ENCODE measurements around the gene CR1.

The CR1 gene

DNA sequence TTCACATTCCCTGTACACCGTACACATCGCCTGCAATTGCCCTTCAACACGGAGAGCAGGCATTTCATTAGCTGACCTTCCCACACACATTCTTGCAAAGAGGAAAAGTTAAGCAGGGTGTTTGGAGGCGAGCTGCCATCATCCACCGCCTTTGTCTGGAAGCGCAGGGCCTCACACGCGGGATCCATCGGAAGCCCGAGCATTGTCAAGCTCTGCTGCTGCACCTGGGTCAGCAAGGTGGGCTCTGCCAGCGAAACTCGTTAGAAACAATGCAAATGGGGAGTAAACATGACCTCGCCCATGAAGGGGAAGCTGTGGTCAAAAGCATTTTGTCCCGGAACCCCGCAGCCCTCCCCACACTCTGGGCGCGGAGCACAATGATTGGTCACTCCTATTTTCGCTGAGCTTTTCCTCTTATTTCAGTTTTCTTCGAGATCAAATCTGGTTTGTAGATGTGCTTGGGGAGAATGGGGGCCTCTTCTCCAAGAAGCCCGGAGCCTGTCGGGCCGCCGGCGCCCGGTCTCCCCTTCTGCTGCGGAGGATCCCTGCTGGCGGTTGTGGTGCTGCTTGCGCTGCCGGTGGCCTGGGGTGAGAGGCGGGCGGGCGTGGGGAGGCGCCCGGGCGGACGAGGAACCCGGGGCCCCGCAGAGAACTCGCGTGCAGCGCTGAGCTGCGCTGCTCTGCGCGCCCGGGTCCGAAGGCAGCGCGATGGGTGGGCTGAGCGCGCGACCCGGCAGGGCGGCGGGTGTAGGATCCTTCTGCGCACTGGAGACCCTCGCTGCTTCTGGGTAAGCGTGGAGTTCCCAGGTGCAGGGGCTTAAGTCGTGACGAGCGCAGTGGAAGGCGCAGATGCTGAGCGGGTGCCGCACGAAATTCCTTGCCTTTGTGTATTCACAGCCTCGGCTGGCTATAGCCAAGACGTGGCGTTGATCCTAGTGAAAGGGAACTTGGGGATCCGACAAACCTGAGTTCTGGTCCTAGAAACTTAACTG is at the start of gene CR1:
CR1 (plus strand) TSS at position 357 of the 992 bp plus-strand sequence; CDS start at position 468, 111 bp downstream.
- DNase-seq, result peak; percentile 33

GRCh38 chr1:207453710-207454045 is 42.3 kb upstream of the CR1 start:
- DNase-seq, result no peak

- no peak for DNase-seq
Measured at GRCh38 chr1:207454046-207454964, 41.7 kb upstream of the CR1 start, which contains the start of gene CR2. CR2 (plus strand) TSS chr1:207454328; CDS start chr1:207454419, 91 bp downstream.

DNA sequence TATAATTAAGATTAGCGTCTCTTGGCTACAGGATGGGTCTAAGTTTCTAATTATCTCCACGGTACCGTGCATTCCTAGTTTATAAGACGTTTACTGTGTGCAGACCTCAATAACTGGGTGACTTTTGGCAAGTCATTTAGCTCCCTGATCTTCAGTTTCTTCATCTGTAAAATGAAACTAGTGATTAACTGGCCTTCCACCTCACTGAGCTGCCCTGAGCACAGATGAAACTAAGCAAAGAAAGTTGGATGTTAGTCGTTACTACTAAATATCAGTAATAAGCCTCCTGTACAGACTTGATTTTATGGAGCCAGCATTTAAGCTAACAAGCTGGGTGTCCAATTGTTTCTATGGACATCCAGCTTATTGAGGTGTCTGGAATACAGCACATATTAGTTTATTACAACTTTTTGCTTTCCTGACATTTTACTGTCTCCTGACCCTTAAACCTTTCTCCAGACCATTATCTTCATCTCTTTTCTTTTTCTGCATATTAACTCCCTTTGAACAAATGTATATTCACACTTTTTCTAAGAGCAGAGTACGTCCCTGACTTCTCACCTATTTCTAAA is 40.7 kb upstream of the CR1 start:
- no peak for DNase-seq

DNA sequence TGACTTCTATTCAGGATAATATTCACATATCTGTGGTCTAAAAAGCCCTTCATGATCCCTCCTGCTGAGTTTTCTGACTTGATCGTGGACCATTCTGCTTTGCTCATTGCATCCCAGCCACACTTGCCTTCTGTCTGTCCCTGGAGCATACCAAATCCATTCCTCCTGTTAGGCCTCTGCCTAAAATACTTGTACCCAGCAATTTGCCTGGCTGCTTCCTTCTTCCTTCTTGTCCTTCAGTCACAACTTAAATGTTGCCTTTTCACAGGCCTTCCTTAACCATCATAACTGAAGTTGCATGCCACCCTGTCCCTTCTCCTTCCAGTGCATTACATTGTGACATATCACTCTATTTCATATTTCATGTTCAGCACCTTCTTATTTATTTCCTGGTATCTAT is 37.5 kb upstream of the CR1 start:
- no peak for DNase-seq

- DNase-seq, result no peak
Measured at GRCh38 chr1:207459008-207459407, 36.9 kb upstream of the CR1 start.

DNA sequence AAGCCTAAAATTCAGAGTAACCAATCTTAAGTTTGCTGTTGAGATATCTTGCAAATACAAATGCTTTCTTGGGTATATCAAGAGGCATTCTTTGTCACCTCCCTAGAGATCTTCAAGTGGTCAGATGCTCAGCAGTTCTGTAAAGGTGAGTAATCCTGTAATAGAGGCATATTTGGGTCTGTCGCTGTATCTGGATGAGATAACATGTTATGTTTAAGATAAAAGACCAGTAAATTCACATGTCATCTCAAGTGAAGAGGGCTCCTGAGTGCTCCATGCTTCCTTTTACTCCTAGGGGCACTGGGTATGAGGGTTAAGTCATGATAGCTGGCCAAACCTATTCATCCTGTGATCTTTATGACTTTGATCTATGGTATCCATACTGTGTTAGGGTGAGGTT is 34.3 kb upstream of the CR1 start:
- DNase-seq, result no peak

DNA sequence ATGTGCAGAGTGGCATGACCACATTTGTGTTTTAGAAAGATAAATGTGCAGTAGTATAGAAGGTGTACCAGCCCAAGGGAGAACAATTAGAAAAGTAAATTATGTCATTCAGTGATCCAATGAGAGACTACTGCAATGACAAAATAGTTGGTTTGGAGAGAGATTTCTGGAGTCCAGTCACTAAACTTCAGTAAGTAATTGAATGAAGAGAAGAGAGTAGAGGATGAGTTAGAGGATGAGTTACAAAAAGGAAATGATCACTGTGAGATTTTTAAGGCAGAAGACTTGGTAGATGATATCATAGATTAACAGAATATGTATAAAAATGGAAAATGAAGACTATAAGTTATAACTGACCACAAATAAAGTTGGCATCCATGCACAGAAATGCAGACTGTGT is 33.4 kb upstream of the CR1 start:
- no peak for DNase-seq

DNA sequence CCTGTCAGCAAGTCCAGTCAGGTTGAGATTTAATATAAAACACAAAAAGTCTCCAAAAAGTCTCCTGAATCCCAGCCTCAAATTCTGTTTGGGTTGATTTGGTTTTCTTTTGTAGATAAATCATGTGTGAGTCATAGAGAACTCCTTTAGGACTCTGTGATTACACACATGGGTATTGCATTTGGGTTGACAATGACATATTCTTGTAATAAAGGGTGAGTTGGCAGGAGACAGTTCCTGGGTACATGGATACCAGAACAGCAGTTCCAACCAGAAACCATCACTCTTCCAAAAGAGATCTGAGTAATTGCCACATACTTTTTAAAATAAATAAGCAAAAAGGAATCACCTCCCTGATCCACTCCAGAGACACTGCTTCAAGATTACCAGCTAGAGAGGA is 32.9 kb upstream of the CR1 start:
- no peak for DNase-seq

DNA sequence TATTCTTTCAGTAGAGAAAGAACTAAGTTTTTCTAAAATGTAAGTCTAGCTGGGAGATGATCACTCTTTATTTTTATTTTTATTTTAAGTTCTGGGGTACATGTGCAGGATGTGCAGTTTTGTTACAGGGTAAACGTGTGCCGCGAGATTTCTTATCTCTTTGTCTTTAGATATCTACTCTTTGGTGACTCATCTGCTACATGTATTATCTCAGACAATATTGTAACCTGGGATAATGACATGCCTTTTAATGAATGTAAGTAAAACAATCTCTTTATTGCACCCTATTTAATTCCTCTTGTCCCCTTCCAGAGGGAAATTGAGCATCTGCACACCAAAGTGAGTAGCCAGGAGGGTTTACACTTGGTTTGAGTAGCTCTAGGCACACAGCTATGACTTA is 32.4 kb upstream of the CR1 start:
- DNase-seq, result no peak

DNA sequence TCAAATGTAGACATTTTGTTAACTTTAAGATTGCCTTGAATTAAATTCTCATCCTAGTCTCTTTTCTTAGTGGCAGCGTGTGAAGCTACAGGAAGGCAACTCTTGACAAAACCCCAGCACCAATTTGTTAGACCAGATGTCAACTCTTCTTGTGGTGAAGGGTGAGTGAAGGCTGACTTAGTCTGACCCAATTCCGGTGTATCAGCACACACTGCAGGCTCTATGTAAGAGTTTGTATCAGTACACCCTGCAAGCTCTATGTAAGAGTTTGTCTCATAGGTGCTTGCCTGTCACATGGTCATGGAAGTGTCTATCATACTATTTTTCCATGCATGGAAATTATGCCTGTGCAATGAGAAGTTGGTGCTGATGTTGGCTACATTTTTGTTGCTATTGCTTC is 25.0 kb upstream of the CR1 start:
- DNase-seq, result no peak

DNA sequence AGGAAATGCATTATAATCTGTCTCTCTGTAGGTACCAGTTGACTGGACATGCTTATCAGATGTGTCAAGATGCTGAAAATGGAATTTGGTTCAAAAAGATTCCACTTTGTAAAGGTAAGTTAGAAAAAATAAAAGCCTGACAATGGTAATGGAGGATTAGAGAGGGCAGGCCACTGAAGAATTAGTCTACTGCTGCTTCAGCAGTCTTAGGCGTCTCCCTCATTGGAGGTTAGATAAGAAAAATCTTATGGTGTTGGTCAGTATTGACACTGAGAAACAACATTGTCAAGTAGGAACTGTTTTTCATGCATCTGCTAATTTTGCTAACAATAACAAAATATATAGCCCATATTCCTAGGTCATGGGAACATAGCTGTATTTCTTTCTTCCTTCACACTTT is 21.7 kb upstream of the CR1 start:
- DNase-seq, result no peak

DNA sequence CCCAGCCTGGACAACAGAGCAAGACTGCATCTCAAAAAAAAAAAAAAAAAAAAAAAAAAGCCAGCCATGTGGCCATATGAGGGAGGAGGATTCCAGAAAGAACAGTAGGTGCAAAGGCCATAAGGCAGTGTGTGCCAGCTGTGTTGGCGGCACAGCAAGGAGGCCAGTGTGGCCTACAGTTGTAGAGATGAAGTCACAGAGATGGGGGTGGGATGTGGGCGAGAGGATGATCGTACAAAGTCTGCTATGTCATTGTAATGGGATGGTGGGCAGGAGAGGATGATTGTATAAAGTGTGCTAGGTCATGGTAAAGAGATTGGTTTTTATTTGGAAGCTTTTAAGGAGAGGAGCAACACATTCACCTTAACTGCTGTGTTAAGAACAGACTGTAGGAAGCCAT is 9.8 kb upstream of the CR1 start:
- no peak for DNase-seq

DNA sequence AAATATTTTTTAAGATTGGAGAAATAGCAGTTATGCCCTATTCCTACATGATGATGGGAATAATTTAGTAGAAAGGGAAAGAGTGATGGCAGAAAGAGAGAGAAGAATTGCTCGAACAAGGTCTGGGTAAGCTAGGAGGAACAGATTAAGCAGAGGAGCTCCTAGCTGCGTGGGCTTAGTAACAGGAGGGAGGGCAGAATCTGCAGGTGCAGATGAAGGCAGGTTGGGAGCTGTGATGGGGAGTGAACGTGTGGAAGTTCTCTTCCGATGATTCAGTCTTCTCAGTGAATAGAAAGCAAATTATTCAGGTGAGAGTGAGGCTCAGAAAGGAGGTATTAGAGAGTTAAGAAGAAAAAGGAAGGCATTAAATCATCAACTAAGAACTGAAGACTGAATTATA is 8.3 kb upstream of the CR1 start:
- no peak for DNase-seq

GRCh38 chr1:207493212-207493611 is 2.7 kb upstream of the CR1 start:
- DNase-seq, result no peak

GRCh38 chr1:207494171-207494570 is 1.8 kb upstream of the CR1 start:
- DNase-seq, result no peak

DNA sequence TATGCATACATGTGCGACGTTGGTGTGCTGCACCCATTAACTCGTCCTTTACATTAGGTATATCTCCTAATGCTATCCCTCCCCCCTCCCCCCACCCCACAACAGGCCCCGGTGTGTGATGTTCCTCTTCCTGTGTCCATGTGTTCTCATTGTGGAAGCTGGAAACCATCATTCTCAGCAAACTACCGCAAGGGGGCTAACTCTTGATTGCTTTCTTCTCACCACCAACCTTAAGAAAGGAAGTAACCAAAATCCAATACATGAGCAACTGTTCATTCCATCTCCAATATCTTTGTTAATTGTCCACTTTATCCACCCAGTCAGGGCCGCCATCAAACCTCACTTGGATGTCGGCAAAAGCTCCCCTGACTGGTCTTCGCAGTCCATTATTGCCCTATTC is 676 bp upstream of the CR1 start:
- peak; percentile 5 for DNase-seq

DNA sequence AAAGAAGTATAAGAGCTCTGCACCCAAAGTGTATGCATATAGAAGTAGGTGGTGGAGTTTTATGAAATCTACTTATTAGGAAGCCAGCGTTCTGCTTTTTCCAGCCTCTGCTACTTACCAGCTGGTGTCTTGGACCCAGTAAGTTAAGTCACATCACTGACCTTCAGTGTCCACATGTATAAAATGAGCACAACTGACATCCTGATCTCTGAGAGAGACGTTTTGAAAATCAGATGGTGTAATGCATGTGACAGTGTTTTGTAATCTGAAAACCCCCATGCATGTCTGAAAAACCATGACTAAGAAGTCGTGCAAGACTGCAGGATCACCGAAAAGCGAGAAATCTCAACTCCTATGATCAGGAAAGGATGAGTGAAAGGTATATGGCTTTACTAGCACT is 2.0 kb downstream of the CR1 start:
- peak; percentile 38 for DNase-seq

- peak; percentile 54 for DNase-seq
Measured at GRCh38 chr1:207499573-207499972, 3.6 kb downstream of the CR1 start.

DNA sequence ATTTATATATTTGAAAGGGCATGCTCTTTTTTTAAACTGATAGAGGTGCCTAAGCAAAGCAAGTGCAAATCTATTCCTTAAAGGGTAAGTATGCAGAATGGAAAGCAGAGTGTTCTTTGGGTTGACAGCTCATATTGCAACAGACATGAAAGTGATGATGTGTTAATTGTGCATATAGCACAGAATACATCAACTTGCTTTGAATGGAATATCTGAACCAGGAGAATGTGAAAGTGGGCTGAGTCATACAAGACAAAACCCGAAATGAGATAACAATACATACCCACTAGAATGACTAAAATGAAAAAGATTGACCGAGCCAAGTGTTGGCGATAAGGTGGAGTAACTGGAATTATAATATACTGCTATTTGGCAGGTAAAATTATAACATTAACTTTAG is 4.3 kb downstream of the CR1 start:
- no peak for DNase-seq

- no peak for DNase-seq
Measured at GRCh38 chr1:207501071-207501470, 5.1 kb downstream of the CR1 start.

DNA sequence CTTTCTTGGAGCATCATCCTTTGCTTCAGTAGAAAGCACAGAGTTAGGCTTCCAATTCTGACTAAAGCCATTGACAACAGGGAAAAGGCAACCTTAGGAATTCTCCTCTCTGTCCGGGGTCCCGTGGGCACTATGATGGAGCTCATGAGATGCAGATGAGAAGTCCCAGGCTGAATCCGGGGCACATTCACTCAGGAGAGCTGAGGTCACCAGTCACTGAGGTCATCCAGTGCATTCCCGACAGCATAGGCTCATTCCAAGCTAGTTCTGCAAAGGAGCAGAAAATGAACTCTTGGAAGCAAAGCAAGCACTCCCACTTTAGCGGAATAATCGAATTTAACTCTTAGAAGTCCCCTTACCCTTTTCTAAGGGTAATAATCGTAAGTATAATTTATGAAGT is 6.8 kb downstream of the CR1 start:
- DNase-seq, result no peak

DNA sequence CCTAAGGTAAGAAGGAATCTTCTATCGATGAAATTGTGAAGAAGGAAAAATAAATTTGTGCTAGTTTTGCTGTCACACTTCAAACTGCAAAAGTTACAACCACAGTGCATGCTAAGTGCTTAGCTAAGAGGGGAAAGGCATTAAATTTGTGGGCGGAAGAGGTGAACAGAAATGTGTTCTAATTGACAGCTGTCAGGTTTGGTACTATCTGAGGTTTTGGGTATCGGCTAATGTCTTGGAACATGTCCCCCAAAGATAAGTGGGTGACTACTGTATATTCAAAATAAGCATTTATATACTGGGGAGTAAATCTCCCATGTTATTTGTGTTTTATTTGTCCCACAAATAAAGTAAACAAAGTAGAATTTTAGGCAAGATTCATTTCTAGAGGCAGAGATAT is 8.0 kb downstream of the CR1 start:
- DNase-seq, result no peak

Measured in MV-4-11 (cell line).